GDM1 (cell line): ENCODE results near the gene SAV1.
A peak's percentile ranks its signal among the peaks of the same experiment; 100 is the strongest.

Experiments
- DNase-seq: peaks from one replicate; lab custom pipeline; 2025; lab: John Stamatoyannopoulos, UW

Gene SAV1

GRCh38 chr14:50607181-50607580, 60.9 kb downstream of the SAV1 start:
- DNase-seq, result no peak

GRCh38 chr14:50606468-50606867, 61.6 kb downstream of the SAV1 start:
- no peak for DNase-seq

GRCh38 chr14:50605766-50606165, 62.3 kb downstream of the SAV1 start:
- DNase-seq, result no peak

GRCh38 chr14:50603565-50603964, 64.5 kb downstream of the SAV1 start:
- no peak for DNase-seq

- DNase-seq, result peak; percentile 54
Observed at GRCh38 chr14:50602035-50602434, 66.1 kb downstream of the SAV1 start.

- no peak for DNase-seq
Observed at GRCh38 chr14:50601394-50601793, 66.7 kb downstream of the SAV1 start.

GRCh38 chr14:50600849-50601248, 67.3 kb downstream of the SAV1 start:
- no peak for DNase-seq

- peak; percentile 6 for DNase-seq
Observed at GRCh38 chr14:50599700-50600444, 68.2 kb downstream of the SAV1 start.

- no peak for DNase-seq
Observed at GRCh38 chr14:50598765-50599164, 69.3 kb downstream of the SAV1 start.

- DNase-seq, result no peak
Observed at GRCh38 chr14:50594577-50595316, 73.4 kb downstream of the SAV1 start.

GRCh38 chr14:50590464-50590863, 77.6 kb downstream of the SAV1 start:
- no peak for DNase-seq
